ENCODE results near the gene TCERG1.

GRCh38 chr5:146426305-146426704, 20.8 kb upstream of the TCERG1 start:
- no peak for TF ChIP-seq TAF1 (IDR thresholded peaks at IDR 0.05; ENCODE audit: low read depth, low read length)
- no peak for TF ChIP-seq POLR2A (IDR thresholded peaks at IDR 0.05; ENCODE audit: low read depth, low read length)
- TF ChIP-seq POU2F2 (IDR thresholded peaks at IDR 0.05; ENCODE audit: low read depth, low read length), result no peak
- no peak for TF ChIP-seq SPI1 (IDR thresholded peaks at IDR 0.05; ENCODE audit: low read depth, low read length)
